ENCODE measurements around the gene PAX7. TPM values are rescaled to one million over a fixed set of nuclear protein-coding genes. Genes with fewer than 3 reads are reported as not detected.

Gene PAX7
- polyA plus RNA-seq, 1 of the 3 experiments (the other 2 are of a cell fraction), result not detected

DNA sequence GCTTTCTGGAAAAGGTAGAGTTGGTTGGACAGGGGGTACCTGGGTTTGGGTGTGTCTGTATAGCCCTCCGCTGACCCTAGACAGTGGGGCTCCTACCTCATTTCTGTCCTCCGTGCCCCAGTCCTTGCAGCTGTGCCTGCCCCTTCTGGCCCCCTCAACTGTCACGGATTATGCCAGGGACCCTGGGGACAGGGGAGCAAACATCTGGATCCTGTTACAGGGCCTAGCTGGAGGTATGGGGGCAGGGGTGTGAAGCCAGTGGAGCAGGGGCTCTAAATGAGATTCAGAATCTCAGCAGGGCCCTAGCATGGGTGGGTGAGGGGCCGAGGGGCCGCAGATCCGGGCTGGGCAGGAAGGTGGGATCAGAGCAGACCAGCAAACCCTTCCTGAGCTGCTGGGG, 147.8 kb downstream of the PAX7 start:
- H3K4me1 ChIP-seq (ENCODE audit: control insufficient read depth in 1 of 2, insufficient read depth in 2 of 2, low read depth in 1 of 2, low read length in 1 of 2), result no peaks in the 10 kb centered on the region; a peak in 1 of 4 replicates
- H3K27me3 ChIP-seq (ENCODE audit: insufficient read depth), result no peaks in the 10 kb centered on the region; the same call in none of the 2 replicates
- H4K20me1 ChIP-seq (ENCODE audit: insufficient read depth), result no peaks in the 10 kb centered on the region
- no peak overlapping the region for H3K27ac ChIP-seq (ENCODE audit: low read depth in 2 of 2, low read length in 1 of 2)
- CTCF ChIA-PET, result no interaction called here
- H3K9me2 ChIP-seq, result no peaks in the 10 kb centered on the region
- H3K36me3 ChIP-seq (replicated peaks in 1 of 2; ENCODE audit: control insufficient read depth in 1 of 2, insufficient read depth in 2 of 2, low read length in 1 of 2), result no peaks in the 10 kb centered on the region
- H3K9me3 ChIP-seq, result no peaks in the 10 kb centered on the region
- H3K4me2 ChIP-seq, result no peak overlapping the region
- H2AFZ ChIP-seq (ENCODE audit: low read depth), result no peak overlapping the region
- no peaks in the 10 kb centered on the region for H3F3A ChIP-seq (replicated peaks; ENCODE audit: insufficient read depth)
- no peak overlapping the region for H3K4me3 ChIP-seq (ENCODE audit: low read depth in 2 of 2, low read length in 1 of 2)
- TF ChIP-seq ELF1 (IDR thresholded peaks at IDR 0.05), result no peak
- TF ChIP-seq NRF1 (IDR thresholded peaks at IDR 0.05; ENCODE audit: low read depth, low read length), result no peak
- TF ChIP-seq TCF12 (IDR thresholded peaks at IDR 0.05), result no peak
- no peak for TF ChIP-seq YY1 (IDR thresholded peaks at IDR 0.05; ENCODE audit: low read depth)
- TF ChIP-seq RXRA (IDR thresholded peaks at IDR 0.05; ENCODE audit: borderline replicate concordance, low read depth), result no peak
- 0% methylated on average over 1 of the region's 6 CpGs for WGBS (ENCODE audit: low lambda C conversion rate)
- DNase-seq, result peak; percentile 58
- H3K79me2 ChIP-seq (ENCODE audit: insufficient read depth), result no peaks in the 10 kb centered on the region
- no peak overlapping the region for H3K9ac ChIP-seq
- POLR2A ChIA-PET, result no interaction called here

DNA sequence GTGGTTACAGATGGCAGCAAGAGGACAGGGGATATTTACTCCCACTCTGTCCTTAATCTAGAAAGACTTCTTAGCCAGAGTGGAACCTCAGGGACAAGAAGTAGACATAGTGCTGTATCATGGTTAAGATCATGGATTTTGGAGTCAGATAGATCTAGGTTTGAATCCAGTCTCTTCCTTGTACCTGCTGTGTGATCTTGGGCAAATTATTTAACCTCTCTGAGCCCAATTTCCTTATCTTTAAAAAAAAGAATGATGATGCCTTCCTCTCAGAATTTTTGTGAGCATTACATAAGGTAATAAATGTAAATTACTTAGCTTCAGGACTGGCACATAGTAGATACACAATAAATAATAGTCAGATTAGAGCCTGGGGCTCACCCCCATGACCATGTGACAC, 150.4 kb downstream of the PAX7 start:
- TF ChIP-seq, protein P1, sequence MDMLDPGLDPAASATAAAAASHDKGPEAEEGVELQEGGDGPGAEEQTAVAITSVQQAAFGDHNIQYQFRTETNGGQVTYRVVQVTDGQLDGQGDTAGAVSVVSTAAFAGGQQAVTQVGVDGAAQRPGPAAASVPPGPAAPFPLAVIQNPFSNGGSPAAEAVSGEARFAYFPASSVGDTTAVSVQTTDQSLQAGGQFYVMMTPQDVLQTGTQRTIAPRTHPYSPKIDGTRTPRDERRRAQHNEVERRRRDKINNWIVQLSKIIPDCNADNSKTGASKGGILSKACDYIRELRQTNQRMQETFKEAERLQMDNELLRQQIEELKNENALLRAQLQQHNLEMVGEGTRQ (IDR thresholded peaks at IDR 0.05; ENCODE audit: borderline replicate concordance, low read depth, low read length), result no peak
- TF ChIP-seq RCOR1 (IDR thresholded peaks at IDR 0.05; ENCODE audit: low read length), result no peak
- Histone ChIP-seq H3K9me2 (no peaks in the 10 kb centered on the region), H3K27ac (ENCODE audit: low read depth in 2 of 2, low read length in 1 of 2) (no peak overlapping the region), H3K9me3 (no peaks in the 10 kb centered on the region), H3K79me2 (ENCODE audit: insufficient read depth) (no peaks in the 10 kb centered on the region), H2AFZ (ENCODE audit: low read depth) (no peak overlapping the region), H3K9ac (no peak overlapping the region), H3K4me2 (no peak overlapping the region), H3F3A (replicated peaks; ENCODE audit: insufficient read depth) (no peaks in the 10 kb centered on the region), H4K20me1 (ENCODE audit: insufficient read depth) (no peaks in the 10 kb centered on the region), H3K4me1 (ENCODE audit: control insufficient read depth in 1 of 2, insufficient read depth in 2 of 2, low read depth in 1 of 2, low read length in 1 of 2) (no peaks in the 10 kb centered on the region; a peak in 1 of 4 replicates), H3K36me3 (replicated peaks in 1 of 2; ENCODE audit: control insufficient read depth in 1 of 2, insufficient read depth in 2 of 2, low read length in 1 of 2) (no peaks in the 10 kb centered on the region), H3K27me3 (ENCODE audit: insufficient read depth) (no peaks in the 10 kb centered on the region; the same call in 1 of the 2 replicates), H3K4me3 (ENCODE audit: low read depth in 2 of 2, low read length in 1 of 2) (no peak overlapping the region)
- ChIA-PET CTCF (interaction anchor here (1.3 to 1.6 kb wide), 2 partner anchors 10 to 94 kb away, joined by 4 read pairs; no protein-coding TSS in a partner anchor), POLR2A (no interaction called here)
- DNase-seq, result no peak

DNA sequence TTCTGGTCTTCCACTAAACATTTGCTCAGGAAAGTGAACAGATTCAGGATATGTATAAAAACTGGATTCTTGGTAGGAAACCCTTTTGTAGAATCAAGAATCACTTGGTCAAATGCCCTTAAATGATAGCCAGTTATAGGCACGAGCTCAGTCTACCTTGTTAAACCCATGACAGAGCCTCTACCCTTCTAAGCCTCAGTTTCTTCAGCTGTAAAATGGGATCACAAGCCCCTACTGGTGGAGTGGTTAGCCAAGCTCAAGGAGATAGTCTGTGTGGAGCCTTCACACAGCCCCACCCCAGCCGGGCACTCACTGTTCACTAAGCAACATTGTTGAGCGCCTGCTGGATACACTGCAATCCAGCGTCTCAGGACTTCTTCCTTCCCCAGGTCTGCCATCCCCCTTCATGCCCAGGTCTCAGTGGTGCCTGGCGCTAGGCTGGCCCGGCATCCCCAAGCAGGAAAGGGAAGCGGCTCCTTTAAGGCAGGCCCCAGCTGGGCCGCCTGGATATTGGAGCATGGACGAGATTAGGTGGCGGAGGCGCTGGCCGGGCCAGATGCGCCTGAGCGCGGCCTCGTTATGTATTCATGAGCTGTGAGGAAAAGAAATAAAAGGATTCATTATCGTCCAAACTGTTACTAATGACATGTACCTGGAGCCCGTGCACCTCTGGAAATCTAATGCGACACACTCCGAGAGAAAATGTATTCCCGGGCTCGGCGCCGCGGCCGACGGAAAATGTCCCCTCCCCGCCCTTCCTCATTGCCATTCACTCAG, 153.2 kb downstream of the PAX7 start:
- WGBS (ENCODE audit: low lambda C conversion rate), result 78% methylated on average over 26 of the region's 28 CpGs
- TF ChIP-seq NRF1 (IDR thresholded peaks at IDR 0.05; ENCODE audit: low read depth, low read length) (no peak), FOSL2 (IDR thresholded peaks at IDR 0.05; ENCODE audit: borderline replicate concordance, low read depth) (no peak), SIN3A (IDR thresholded peaks at IDR 0.05; ENCODE audit: borderline replicate concordance, low read depth, low read length) (no peak), TCF12 (IDR thresholded peaks at IDR 0.05) (no peak), EP300 (IDR thresholded peaks at IDR 0.05; ENCODE audit: borderline replicate concordance in 1 of 2, low read depth in 1 of 2, low read length in 1 of 2) (no peak), MEF2A (IDR thresholded peaks at IDR 0.05; ENCODE audit: borderline replicate concordance, low read depth) (no peak), FOXM1 (IDR thresholded peaks at IDR 0.05; ENCODE audit: low read depth) (no peak), RXRA (IDR thresholded peaks at IDR 0.05; ENCODE audit: borderline replicate concordance, low read depth) (no peak), GABPA (IDR thresholded peaks at IDR 0.05; ENCODE audit: low read depth) (no peak), POLR2AphosphoS5 (IDR thresholded peaks at IDR 0.05; ENCODE audit: low read depth, low read length) (no peak), TEAD4 (IDR thresholded peaks at IDR 0.05; ENCODE audit: borderline replicate concordance, insufficient read depth) (no peak), EZH2phosphoT487 (IDR thresholded peaks at IDR 0.05; ENCODE audit: borderline replicate concordance, low read depth) (no peak), JUND (IDR thresholded peaks at IDR 0.05) (no peak), YY1 (IDR thresholded peaks at IDR 0.05; ENCODE audit: low read depth) (no peak), TAF1 (IDR thresholded peaks at IDR 0.05; ENCODE audit: borderline replicate concordance, low read depth, low read length) (no peak)
- TF ChIP-seq, protein P2, sequence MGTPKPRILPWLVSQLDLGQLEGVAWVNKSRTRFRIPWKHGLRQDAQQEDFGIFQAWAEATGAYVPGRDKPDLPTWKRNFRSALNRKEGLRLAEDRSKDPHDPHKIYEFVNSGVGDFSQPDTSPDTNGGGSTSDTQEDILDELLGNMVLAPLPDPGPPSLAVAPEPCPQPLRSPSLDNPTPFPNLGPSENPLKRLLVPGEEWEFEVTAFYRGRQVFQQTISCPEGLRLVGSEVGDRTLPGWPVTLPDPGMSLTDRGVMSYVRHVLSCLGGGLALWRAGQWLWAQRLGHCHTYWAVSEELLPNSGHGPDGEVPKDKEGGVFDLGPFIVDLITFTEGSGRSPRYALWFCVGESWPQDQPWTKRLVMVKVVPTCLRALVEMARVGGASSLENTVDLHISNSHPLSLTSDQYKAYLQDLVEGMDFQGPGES (IDR thresholded peaks at IDR 0.05; ENCODE audit: low read depth, low read length), result no peak
- TF ChIP-seq, protein P3, sequence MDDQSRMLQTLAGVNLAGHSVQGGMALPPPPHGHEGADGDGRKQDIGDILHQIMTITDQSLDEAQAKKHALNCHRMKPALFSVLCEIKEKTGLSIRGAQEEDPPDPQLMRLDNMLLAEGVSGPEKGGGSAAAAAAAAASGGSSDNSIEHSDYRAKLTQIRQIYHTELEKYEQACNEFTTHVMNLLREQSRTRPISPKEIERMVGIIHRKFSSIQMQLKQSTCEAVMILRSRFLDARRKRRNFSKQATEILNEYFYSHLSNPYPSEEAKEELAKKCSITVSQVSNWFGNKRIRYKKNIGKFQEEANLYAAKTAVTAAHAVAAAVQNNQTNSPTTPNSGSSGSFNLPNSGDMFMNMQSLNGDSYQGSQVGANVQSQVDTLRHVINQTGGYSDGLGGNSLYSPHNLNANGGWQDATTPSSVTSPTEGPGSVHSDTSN (IDR thresholded peaks at IDR 0.05), result no peak

More for the DNA sequence above, 153.2 kb downstream of the PAX7 start:
- ChIA-PET CTCF (interaction anchor here (1.2 to 1.8 kb wide), 2 partner anchors 11 to 13 kb away, joined by 3 to 5 read pairs; no protein-coding TSS in a partner anchor), POLR2A (no interaction called here)
- Histone ChIP-seq H3K36me3 (replicated peaks in 1 of 2; ENCODE audit: control insufficient read depth in 1 of 2, insufficient read depth in 2 of 2, low read length in 1 of 2) (no peaks in the 10 kb centered on the region), H3K79me2 (ENCODE audit: insufficient read depth) (no peaks in the 10 kb centered on the region), H3K27me3 (ENCODE audit: insufficient read depth) (no peaks in the 10 kb centered on the region; the same call in 1 of the 2 replicates), H4K20me1 (ENCODE audit: insufficient read depth) (no peaks in the 10 kb centered on the region), H3K4me1 (ENCODE audit: control insufficient read depth in 1 of 2, insufficient read depth in 2 of 2, low read depth in 1 of 2, low read length in 1 of 2) (no peaks in the 10 kb centered on the region), H3F3A (replicated peaks; ENCODE audit: insufficient read depth) (no peaks in the 10 kb centered on the region), H3K9me2 (no peaks in the 10 kb centered on the region), H3K9me3 (no peaks in the 10 kb centered on the region), H2AFZ (ENCODE audit: low read depth) (no peak overlapping the region), H3K27ac (ENCODE audit: low read depth in 2 of 2, low read length in 1 of 2) (no peak overlapping the region), H3K4me2 (no peak overlapping the region), H3K9ac (no peak overlapping the region), H3K4me3 (ENCODE audit: low read depth in 2 of 2, low read length in 1 of 2) (no peak overlapping the region)
- DNase-seq, result no peak

Measured in SK-N-SH (cell line).